Neuronal stem cell (in vitro differentiated cells): ENCODE results near the gene GXYLT1.
"Not testable (repeated sequence)": the region's sequence is repeated elsewhere in the genome, so short reads cannot be mapped to it uniquely, and the experiment has no call there.

Experiments used
- DNase-seq: peaks from one replicate; pipeline ENCODE4 v3.0.0-alpha.2; 2013; ENCODE audit warnings: low spot score
- H2AFZ ChIP-seq: one replicate; pipeline ENCODE4 v1.6.1; 2013; ENCODE audit warnings: mild to moderate bottlenecking, low read length, inconsistent platforms
- H2AK5ac ChIP-seq: 2 replicates; pipeline ENCODE4 v1.6.1; 2013; ENCODE audit warnings: low read depth, mild to moderate bottlenecking, inconsistent platforms, low read length, moderate library complexity, mixed read lengths
- H2BK120ac ChIP-seq: 2 replicates; pipeline ENCODE4 v1.6.1; 2013; ENCODE audit warnings: low read depth, mild to moderate bottlenecking, inconsistent platforms, low read length, moderate library complexity, mixed read lengths
- H2BK12ac ChIP-seq: one replicate; pipeline ENCODE4 v1.6.1; 2013; ENCODE audit warnings: low read length, inconsistent platforms
- H2BK15ac ChIP-seq: 2 replicates; pipeline ENCODE4 v1.6.1; 2013; ENCODE audit warnings: mild to moderate bottlenecking, low read length, inconsistent platforms, mixed read lengths
- H2BK5ac ChIP-seq: one replicate; pipeline ENCODE4 v1.6.1; 2013; ENCODE audit warnings: inconsistent platforms, mild to moderate bottlenecking, low read length, moderate library complexity
- H3K14ac ChIP-seq: one replicate; pipeline ENCODE4 v1.6.1; 2013; ENCODE audit warnings: low read length, inconsistent platforms
- H3K18ac ChIP-seq: 2 replicates; pipeline ENCODE4 v1.6.1; 2013; ENCODE audit warnings: low read length, inconsistent platforms
- H3K23ac ChIP-seq: 2 replicates; pipeline ENCODE4 v1.6.1; 2013; ENCODE audit warnings: low read depth, mild to moderate bottlenecking, mixed read lengths, low read length, inconsistent platforms; ENCODE audit not compliant: poor library complexity
- H3K27ac ChIP-seq: replicated peaks from 3 replicates; pipeline ENCODE4 v1.5.1; 2013; ENCODE audit warnings: low read length, inconsistent platforms
- H3K27me3 ChIP-seq, 3 experiments: 2 replicates each; pipeline ENCODE4 v1.6.1; 2013; ENCODE audit warnings: low read length in 3 of 3, mild to moderate bottlenecking in 2 of 3, inconsistent platforms in 1 of 3, low read depth in 1 of 3, mixed read lengths in 1 of 3, moderate library complexity in 1 of 3; ENCODE audit not compliant: control insufficient read depth in 3 of 3, insufficient read depth in 3 of 3
- H3K36me3 ChIP-seq, 2 donors: replicated peaks in 1 of 2; 2 replicates each; pipeline ENCODE4 v1.6.1; 2013; ENCODE audit warnings: low read length in 2 of 2; ENCODE audit not compliant: control insufficient read depth in 2 of 2, insufficient read depth in 2 of 2
- H3K4ac ChIP-seq: 2 replicates; pipeline ENCODE4 v1.6.1; 2013; ENCODE audit warnings: inconsistent platforms, mild to moderate bottlenecking, low read length, moderate library complexity
- H3K4me1 ChIP-seq, 2 donors: 1 replicate in 1 of 2; 2 replicates in 1 of 2; pipeline ENCODE4 v1.6.1; 2013; ENCODE audit warnings: low read length in 2 of 2, low read depth in 1 of 2; ENCODE audit not compliant: control insufficient read depth in 2 of 2, insufficient read depth in 1 of 2
- H3K4me2 ChIP-seq: one replicate; pipeline ENCODE4 v1.6.1; 2013; ENCODE audit warnings: mild to moderate bottlenecking, low read length, inconsistent platforms; ENCODE audit not compliant: insufficient read depth, poor library complexity, severe bottlenecking
- H3K4me3 ChIP-seq, 2 donors: 2 replicates each; pipeline ENCODE4 v1.5.1; 2013; ENCODE audit warnings: low read length in 2 of 2, mild to moderate bottlenecking in 2 of 2, inconsistent platforms in 1 of 2, moderate library complexity in 1 of 2
- H3K79me1 ChIP-seq: one replicate; pipeline ENCODE4 v1.6.1; 2013; ENCODE audit warnings: low read depth, mild to moderate bottlenecking, inconsistent platforms, low read length, moderate library complexity
- H3K9ac ChIP-seq: one replicate; pipeline ENCODE4 v1.6.1; 2013; ENCODE audit warnings: mild to moderate bottlenecking, low read depth, low read length, inconsistent platforms; ENCODE audit not compliant: poor library complexity
- H3K9me3 ChIP-seq, 2 donors: replicated peaks in 1 of 2; 2 replicates each; pipeline versions ENCODE3 to v1.6.1; 2013; ENCODE audit warnings: low read length in 2 of 2, mild to moderate bottlenecking in 2 of 2, inconsistent platforms in 1 of 2, low read depth in 1 of 2, mixed read lengths in 1 of 2, moderate library complexity in 1 of 2; ENCODE audit not compliant: control insufficient read depth in 2 of 2, insufficient read depth in 1 of 2
- H4K8ac ChIP-seq: one replicate; pipeline ENCODE4 v1.6.1; 2013; ENCODE audit warnings: low read depth, mild to moderate bottlenecking, inconsistent platforms, low read length, moderate library complexity
- H4K91ac ChIP-seq: one replicate; pipeline ENCODE4 v1.6.1; 2013; ENCODE audit warnings: low read length, low read depth, mild to moderate bottlenecking, inconsistent platforms; ENCODE audit not compliant: poor library complexity
- WGBS, 2 donors: extraction: QIAGEN DNeasy Blood & Tissue Kit; methylation state at CpG; one replicate each; pipeline ENCODE4 v1.1.7; 2013; ENCODE audit warnings: missing lambda C conversion rate in 2 of 2, mixed read lengths in 1 of 2; ENCODE audit not compliant: insufficient read length in 2 of 2, insufficient replicate concordance in 1 of 2; ENCODE audit errors: extremely low coverage in 2 of 2; 5-methylcytosine and 5-hydroxymethylcytosine counted together

The GXYLT1 gene

DNA sequence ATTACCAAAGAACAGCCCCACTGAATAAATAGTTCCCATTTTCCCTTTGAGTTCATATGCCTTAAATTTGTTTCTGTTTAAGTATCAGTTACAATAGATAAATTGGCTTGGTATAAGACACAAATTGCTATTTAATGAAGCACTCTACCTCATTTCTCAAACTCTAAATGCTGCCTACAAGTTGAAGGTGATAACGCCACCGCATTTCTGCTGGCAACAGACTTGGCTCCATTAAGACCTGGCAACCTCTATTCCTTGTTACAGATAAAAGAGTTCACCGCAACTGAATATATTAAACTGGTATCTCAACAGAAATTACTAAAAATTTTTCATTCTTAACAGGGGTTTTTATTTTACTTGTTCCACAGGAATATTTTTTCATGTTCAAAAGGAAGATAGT is 35.6 kb downstream of the GXYLT1 start:
- Histone ChIP-seq H2AK5ac (no peak overlapping the region), H2BK120ac (no peak overlapping the region), H3K4me1 (no peaks in the 10 kb centered on the region), H3K79me1 (no peaks in the 10 kb centered on the region), H2BK5ac (no peak overlapping the region), H4K91ac (no peak overlapping the region), H3K4me2 (no peak overlapping the region), H3K9ac (no peak overlapping the region), H3K18ac (no peak overlapping the region), H4K8ac (no peak overlapping the region), H3K27ac (no peak overlapping the region), H2BK15ac (no peak overlapping the region), H3K14ac (no peak overlapping the region), H3K23ac (no peak overlapping the region), H3K36me3 (peaks cover 0 to 69% of the 10 kb centered on the region in 2 donors), H3K4ac (no peak overlapping the region), H3K9me3 (peaks cover 0 to 13% of the 10 kb centered on the region in 2 donors), H2AFZ (no peak overlapping the region), H2BK12ac (no peak overlapping the region), H3K27me3 (no peaks in the 10 kb centered on the region), H3K4me3 (no peak overlapping the region)
- DNase-seq = no peak
- WGBS, 2 donors = no CpG with 5 or more reads among the region's 3 CpGs

DNA sequence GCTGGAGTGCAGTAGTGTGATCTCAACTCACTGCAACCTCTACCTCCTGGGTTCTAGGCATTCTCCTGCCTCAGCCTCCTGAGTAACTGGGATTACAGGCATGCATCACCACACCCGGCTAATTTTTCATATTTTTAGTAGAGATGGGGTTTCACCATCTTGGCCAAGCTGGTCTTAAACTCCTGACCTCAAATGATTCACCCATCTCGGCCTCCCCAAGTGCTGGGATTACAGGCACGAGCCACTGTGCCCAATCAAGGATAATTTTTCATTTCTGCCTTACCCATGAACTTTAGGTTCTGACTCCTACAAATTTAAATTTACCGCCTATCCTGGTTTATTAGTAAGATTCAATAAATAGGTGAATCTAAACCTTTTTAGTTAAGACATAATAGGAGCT is 37.9 kb downstream of the GXYLT1 start:
- not testable (repeated sequence) for H3K18ac ChIP-seq, H4K91ac ChIP-seq, DNase-seq, H3K23ac ChIP-seq, H3K27ac ChIP-seq, H3K14ac ChIP-seq, H3K4me3 ChIP-seq, H3K4ac ChIP-seq, H2BK15ac ChIP-seq, H2BK120ac ChIP-seq, H2BK5ac ChIP-seq, H3K27me3 ChIP-seq, H4K8ac ChIP-seq, H2AK5ac ChIP-seq, H2AFZ ChIP-seq, H3K9ac ChIP-seq, H3K79me1 ChIP-seq, H3K4me1 ChIP-seq, H2BK12ac ChIP-seq, H3K4me2 ChIP-seq
- peaks cover 0 to 69% of the 10 kb centered on the region in 2 donors for H3K36me3 ChIP-seq
- H3K9me3 ChIP-seq = peaks cover 0 to 12% of the 10 kb centered on the region in 2 donors
- no CpG with 5 or more reads among the region's 4 CpGs for WGBS, 2 donors

DNA sequence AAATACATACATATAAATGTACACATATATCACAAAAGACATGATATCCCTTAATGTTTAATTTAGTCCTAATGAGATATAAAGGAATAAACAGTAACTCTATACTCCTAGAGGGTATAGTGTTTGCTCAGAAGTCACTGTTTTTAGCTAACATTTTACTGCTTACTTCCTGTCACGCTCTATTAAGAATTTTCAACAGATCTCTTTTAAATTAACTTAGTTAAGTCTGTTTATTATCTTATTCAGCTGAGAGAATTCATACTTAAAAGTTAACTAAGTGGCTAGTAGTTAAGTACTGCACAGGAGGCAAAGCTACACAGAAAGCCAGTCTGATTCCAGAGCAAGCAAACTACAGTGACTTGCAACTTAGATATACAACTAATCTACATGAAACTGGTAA is 39.9 kb downstream of the GXYLT1 start:
- no peak overlapping the region for H3K4ac ChIP-seq
- H2AFZ ChIP-seq = no peak overlapping the region
- H3K23ac ChIP-seq = no peak overlapping the region
- no peak overlapping the region for H3K27ac ChIP-seq
- no peak overlapping the region for H2AK5ac ChIP-seq
- H2BK12ac ChIP-seq = no peak overlapping the region
- no peak for DNase-seq
- no CpG with 5 or more reads among the region's 1 CpG for WGBS, 2 donors
- H3K36me3 ChIP-seq = peaks cover 0 to 53% of the 10 kb centered on the region in 2 donors
- no peak overlapping the region for H3K9ac ChIP-seq
- no peaks in the 10 kb centered on the region for H3K79me1 ChIP-seq
- no peak overlapping the region for H2BK120ac ChIP-seq
- H3K4me3 ChIP-seq = no peak overlapping the region
- no peaks in the 10 kb centered on the region for H3K27me3 ChIP-seq
- H4K91ac ChIP-seq = no peak overlapping the region
- H3K14ac ChIP-seq = no peak overlapping the region
- no peak overlapping the region for H2BK5ac ChIP-seq
- no peaks in the 10 kb centered on the region for H3K4me1 ChIP-seq
- no peak overlapping the region for H4K8ac ChIP-seq
- H2BK15ac ChIP-seq = no peak overlapping the region
- H3K18ac ChIP-seq = no peak overlapping the region
- H3K4me2 ChIP-seq = no peak overlapping the region
- H3K9me3 ChIP-seq = no peaks in the 10 kb centered on the region

DNA sequence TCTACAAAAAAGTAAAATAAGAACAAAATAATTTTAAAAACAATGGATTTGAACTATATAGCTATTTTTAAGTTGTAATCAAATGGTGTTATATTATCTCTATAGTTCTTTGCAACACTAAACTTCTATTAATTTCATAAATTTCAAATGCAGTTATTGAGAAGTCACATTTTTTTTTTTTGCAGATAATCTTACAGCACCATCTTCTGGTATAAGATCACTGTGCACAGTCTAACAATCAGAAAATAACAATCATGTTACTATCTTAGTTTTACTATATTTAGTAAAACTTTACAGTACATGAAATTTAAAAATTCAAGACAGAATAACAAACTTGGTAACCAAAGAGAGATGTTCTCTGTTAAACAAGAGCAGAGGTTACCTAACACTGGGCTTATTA is 40.6 kb downstream of the GXYLT1 start:
- H4K8ac ChIP-seq = no peak overlapping the region
- H3K14ac ChIP-seq = no peak overlapping the region
- H3K27ac ChIP-seq = no peak overlapping the region
- H3K18ac ChIP-seq = no peak overlapping the region
- H2AK5ac ChIP-seq = no peak overlapping the region
- H3K4me2 ChIP-seq = no peak overlapping the region
- H3K4me3 ChIP-seq = no peak overlapping the region
- no peak overlapping the region for H2BK120ac ChIP-seq
- no peak overlapping the region for H3K4ac ChIP-seq
- H3K9ac ChIP-seq = no peak overlapping the region
- no peaks in the 10 kb centered on the region for H3K27me3 ChIP-seq
- H3K23ac ChIP-seq = no peak overlapping the region
- H3K36me3 ChIP-seq = peaks cover 0 to 52% of the 10 kb centered on the region in 2 donors
- H2AFZ ChIP-seq = no peak overlapping the region
- no peak overlapping the region for H4K91ac ChIP-seq
- no peaks in the 10 kb centered on the region for H3K79me1 ChIP-seq
- no peak for DNase-seq
- no peaks in the 10 kb centered on the region for H3K4me1 ChIP-seq
- H3K9me3 ChIP-seq = no peaks in the 10 kb centered on the region
- no peak overlapping the region for H2BK15ac ChIP-seq
- H2BK5ac ChIP-seq = no peak overlapping the region
- no peak overlapping the region for H2BK12ac ChIP-seq
